Measurements from ENCODE around the gene ZSCAN21. TPM values are rescaled to one million over a fixed set of nuclear protein-coding genes. Genes with fewer than 3 reads are reported as not detected.

ZSCAN21 gene
- total RNA-seq, 2 donors from 2014 or later, result 22.7 to 25.1 TPM

DNA sequence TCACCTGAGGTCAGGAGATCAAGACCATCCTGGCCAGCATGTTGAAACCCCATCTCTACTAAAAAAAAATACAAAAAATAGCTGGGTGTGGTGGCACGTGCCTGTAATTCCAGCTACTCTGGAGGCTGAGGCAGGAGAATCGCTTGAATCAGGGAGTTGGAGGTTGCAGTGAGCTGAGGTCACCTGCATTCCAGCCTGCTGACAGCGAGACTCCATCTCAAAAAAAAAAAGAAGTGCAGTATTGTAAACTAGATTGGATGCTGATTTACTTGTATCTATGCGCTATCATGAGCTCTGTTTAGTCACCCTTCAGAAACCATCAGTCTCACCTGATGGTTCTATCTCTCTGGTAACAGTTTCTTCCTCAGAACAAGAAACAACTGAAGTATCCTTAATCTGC, 13.8 kb downstream of the ZSCAN21 start:
- 91 to 96% methylated on average over 4 of the region's 4 CpGs for WGBS, 2 experiments (ENCODE audit: insufficient coverage in 1 of 2, insufficient read length in 1 of 2)
- Mint-ChIP-seq H3K4me1 (no peaks in the 10 kb centered on the region), H3K27me3 (ENCODE audit: insufficient read depth) (no peaks in the 10 kb centered on the region), H3K9me3 (peaks cover 25% of the 10 kb centered on the region), H3K27ac (no peak overlapping the region), H3K36me3 (ENCODE audit: low read depth) (peaks cover 87% of the 10 kb centered on the region), H3K4me3 (no peak overlapping the region)
- TF ChIP-seq, protein P1, sequence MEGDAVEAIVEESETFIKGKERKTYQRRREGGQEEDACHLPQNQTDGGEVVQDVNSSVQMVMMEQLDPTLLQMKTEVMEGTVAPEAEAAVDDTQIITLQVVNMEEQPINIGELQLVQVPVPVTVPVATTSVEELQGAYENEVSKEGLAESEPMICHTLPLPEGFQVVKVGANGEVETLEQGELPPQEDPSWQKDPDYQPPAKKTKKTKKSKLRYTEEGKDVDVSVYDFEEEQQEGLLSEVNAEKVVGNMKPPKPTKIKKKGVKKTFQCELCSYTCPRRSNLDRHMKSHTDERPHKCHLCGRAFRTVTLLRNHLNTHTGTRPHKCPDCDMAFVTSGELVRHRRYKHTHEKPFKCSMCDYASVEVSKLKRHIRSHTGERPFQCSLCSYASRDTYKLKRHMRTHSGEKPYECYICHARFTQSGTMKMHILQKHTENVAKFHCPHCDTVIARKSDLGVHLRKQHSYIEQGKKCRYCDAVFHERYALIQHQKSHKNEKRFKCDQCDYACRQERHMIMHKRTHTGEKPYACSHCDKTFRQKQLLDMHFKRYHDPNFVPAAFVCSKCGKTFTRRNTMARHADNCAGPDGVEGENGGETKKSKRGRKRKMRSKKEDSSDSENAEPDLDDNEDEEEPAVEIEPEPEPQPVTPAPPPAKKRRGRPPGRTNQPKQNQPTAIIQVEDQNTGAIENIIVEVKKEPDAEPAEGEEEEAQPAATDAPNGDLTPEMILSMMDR (conservative IDR thresholded peaks at IDR 0.05), result no peak
- no peaks in the 10 kb centered on the region for H3K4me1 ChIP-seq (ENCODE audit: control insufficient read depth, insufficient read depth, low read length)
- no peak overlapping the region for H3K4me3 ChIP-seq (ENCODE audit: low read length)
- DNase-seq, result no peak
- H3K9ac ChIP-seq (ENCODE audit: extremely low read depth, low read length, poor library complexity, severe bottlenecking), result no peak overlapping the region
- no peak overlapping the region for H3K27ac ChIP-seq (ENCODE audit: low read depth, low read length)
- peaks cover 79% of the 10 kb centered on the region for H3K36me3 ChIP-seq (ENCODE audit: control insufficient read depth, insufficient read depth, low read length)
- no peaks in the 10 kb centered on the region for H3K9me3 ChIP-seq (ENCODE audit: control insufficient read depth, low read length)
- no peaks in the 10 kb centered on the region for H3K27me3 ChIP-seq (ENCODE audit: control insufficient read depth, insufficient read depth, low read length, poor library complexity, severe bottlenecking)

DNA sequence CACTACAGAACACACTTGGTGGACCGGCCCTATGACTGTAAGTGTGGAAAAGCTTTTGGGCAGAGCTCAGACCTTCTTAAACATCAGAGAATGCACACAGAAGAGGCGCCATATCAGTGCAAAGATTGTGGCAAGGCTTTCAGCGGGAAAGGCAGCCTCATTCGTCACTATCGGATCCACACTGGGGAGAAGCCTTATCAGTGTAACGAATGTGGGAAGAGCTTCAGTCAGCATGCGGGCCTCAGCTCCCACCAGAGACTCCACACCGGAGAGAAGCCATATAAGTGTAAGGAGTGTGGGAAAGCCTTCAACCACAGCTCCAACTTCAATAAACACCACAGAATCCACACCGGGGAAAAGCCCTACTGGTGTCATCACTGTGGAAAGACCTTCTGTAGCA, 14.6 kb downstream of the ZSCAN21 start:
- Mint-ChIP-seq H3K27me3 (ENCODE audit: insufficient read depth) (no peaks in the 10 kb centered on the region), H3K9me3 (peaks cover 27% of the 10 kb centered on the region), H3K27ac (no peak overlapping the region), H3K36me3 (ENCODE audit: low read depth) (peaks cover 86% of the 10 kb centered on the region), H3K4me1 (no peaks in the 10 kb centered on the region), H3K4me3 (no peak overlapping the region)
- Histone ChIP-seq H3K4me3 (ENCODE audit: low read length) (no peak overlapping the region), H3K9me3 (ENCODE audit: control insufficient read depth, low read length) (peaks cover 2% of the 10 kb centered on the region), H3K27me3 (ENCODE audit: control insufficient read depth, insufficient read depth, low read length, poor library complexity, severe bottlenecking) (no peaks in the 10 kb centered on the region), H3K36me3 (ENCODE audit: control insufficient read depth, insufficient read depth, low read length) (peaks cover 73% of the 10 kb centered on the region), H3K4me1 (ENCODE audit: control insufficient read depth, insufficient read depth, low read length) (no peaks in the 10 kb centered on the region), H3K9ac (ENCODE audit: extremely low read depth, low read length, poor library complexity, severe bottlenecking) (no peak overlapping the region), H3K27ac (ENCODE audit: low read depth, low read length) (no peak overlapping the region)
- TF ChIP-seq, protein P1 (conservative IDR thresholded peaks at IDR 0.05), result no peak
- WGBS, 2 experiments (ENCODE audit: insufficient coverage in 1 of 2, insufficient read length in 1 of 2), result 91 to 94% methylated on average over 6 to 9 of the region's 9 CpGs
- DNase-seq, result no peak

DNA sequence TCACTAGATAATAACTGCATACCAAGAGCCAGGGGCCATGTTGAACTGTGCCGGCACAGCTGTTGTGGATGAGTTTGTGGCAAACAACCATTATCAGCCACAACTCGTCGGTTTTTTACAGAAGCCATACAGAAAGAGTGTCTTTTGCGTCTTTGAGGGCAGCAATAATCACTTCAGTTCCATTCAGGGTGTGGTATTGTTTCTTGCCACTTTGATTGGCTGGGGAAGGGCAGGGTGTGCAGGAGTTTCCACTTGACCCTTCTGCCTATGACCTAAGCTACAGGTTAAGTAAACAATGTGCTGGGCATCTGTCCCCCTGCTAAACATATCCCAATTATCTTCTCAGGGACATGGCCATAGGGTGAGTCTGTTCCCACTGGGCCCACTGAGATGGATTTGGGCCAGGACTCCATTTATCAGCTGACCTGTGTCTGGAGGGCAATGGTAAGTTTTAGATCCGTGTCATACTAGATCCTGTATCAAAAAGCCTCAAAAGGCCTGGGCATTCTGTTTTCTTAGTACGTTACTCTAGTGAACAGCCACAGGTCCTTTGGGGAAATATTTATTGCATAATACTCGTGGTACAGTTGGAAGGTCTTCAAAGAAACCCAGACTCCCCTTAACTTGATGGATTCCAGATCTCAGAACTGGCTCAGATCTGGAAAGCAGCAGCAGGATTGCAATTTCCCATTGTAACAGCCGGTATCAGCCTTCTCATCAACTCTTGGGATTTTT, 16.0 kb downstream of the ZSCAN21 start:
- WGBS, 2 experiments (ENCODE audit: insufficient coverage in 1 of 2, insufficient read length in 1 of 2), result 94 to 95% methylated on average over 7 to 8 of the region's 8 CpGs
- Histone ChIP-seq H3K36me3 (ENCODE audit: control insufficient read depth, insufficient read depth, low read length) (peaks cover 78% of the 10 kb centered on the region), H3K9me3 (ENCODE audit: control insufficient read depth, low read length) (peaks cover 17% of the 10 kb centered on the region), H3K9ac (ENCODE audit: extremely low read depth, low read length, poor library complexity, severe bottlenecking) (no peak overlapping the region), H3K4me1 (ENCODE audit: control insufficient read depth, insufficient read depth, low read length) (no peaks in the 10 kb centered on the region), H3K27ac (ENCODE audit: low read depth, low read length) (no peak overlapping the region), H3K27me3 (ENCODE audit: control insufficient read depth, insufficient read depth, low read length, poor library complexity, severe bottlenecking) (no peaks in the 10 kb centered on the region), H3K4me3 (ENCODE audit: low read length) (no peak overlapping the region)
- Mint-ChIP-seq H3K27ac (no peak overlapping the region), H3K27me3 (ENCODE audit: insufficient read depth) (no peaks in the 10 kb centered on the region), H3K4me1 (no peaks in the 10 kb centered on the region), H3K9me3 (peaks cover 42% of the 10 kb centered on the region), H3K4me3 (no peak overlapping the region), H3K36me3 (ENCODE audit: low read depth) (peaks cover 89% of the 10 kb centered on the region)
- TF ChIP-seq, protein P1 (conservative IDR thresholded peaks at IDR 0.05), result no peak
- DNase-seq, result no peak
